K562 (cell line): Measurements from ENCODE around the gene F2. TPM values are rescaled to one million over a fixed set of nuclear protein-coding genes. Genes with fewer than 3 reads are reported as not detected.

Experiments
- CREB3L1 ChIP-seq: fragments of 450-650 bp; IDR thresholded peaks from 2 replicates; pipeline ENCODE4 v1.6.1; 2014; ENCODE audit warnings: low read depth, mild to moderate bottlenecking, moderate library complexity, borderline replicate concordance
- GATA2 ChIP-seq: sonication (generic); formaldehyde crosslinking; IDR thresholded peaks from 2 replicates; pipeline ENCODE4 v1.4.0; 2020; ENCODE audit warnings: mild to moderate bottlenecking, missing genetic modification reagents
- GTF2E2 ChIP-seq: fragments of 200-800 bp; sonication (Bioruptor generic); IDR thresholded peaks from 2 replicates; pipeline ENCODE4 v1.6.1; 2016; ENCODE audit warnings: missing genetic modification characterization, missing compliant biosample characterization
- HCFC1 ChIP-seq: IDR thresholded peaks from 2 replicates; pipeline ENCODE4 v1.6.1; 2012; ENCODE audit warnings: low read depth, low read length, improper control_type of control experiment
- HDAC2 ChIP-seq: fragments of 450-650 bp; IDR thresholded peaks from 2 replicates; pipeline ENCODE4 v1.6.1; 2016; ENCODE audit warnings: mild to moderate bottlenecking
- HEY1 ChIP-seq: fragments of 250-450 bp; sonication (Bioruptor Pico); IDR thresholded peaks from 2 replicates; pipeline ENCODE4 v1.5.0; 2020; ENCODE audit warnings: mild to moderate bottlenecking, moderate library complexity, borderline replicate concordance
- KAT7 ChIP-seq: sonication (generic); formaldehyde crosslinking; IDR thresholded peaks from 2 replicates; pipeline ENCODE4 v1.8.0; 2022; ENCODE audit warnings: missing genetic modification reagents, mild to moderate bottlenecking, borderline replicate concordance
- KLF13 ChIP-seq: fragments of 450-650 bp; IDR thresholded peaks from 2 replicates; pipeline ENCODE4 v1.6.1; 2016; ENCODE audit warnings: missing genetic modification characterization, low read depth, mild to moderate bottlenecking, missing compliant biosample characterization, moderate library complexity, borderline replicate concordance
- NFRKB ChIP-seq: fragments of 450-650 bp; IDR thresholded peaks from 2 replicates; pipeline ENCODE4 v1.6.1; 2016; ENCODE audit warnings: low read depth
- NONO ChIP-seq, 2 experiments: fragments of 200-400 bp in 1 of 2; fragments of 450-650 bp in 1 of 2; formaldehyde crosslinking in 1 of 2; IDR thresholded peaks; 2 replicates each; pipeline ENCODE4 v1.6.1; 2017; ENCODE audit warnings: low read depth in 2 of 2, mild to moderate bottlenecking in 2 of 2, moderate library complexity in 2 of 2, low read length in 1 of 2
- POLR2B ChIP-seq: fragments of 450-650 bp; IDR thresholded peaks from 2 replicates; pipeline ENCODE4 v1.6.1; 2018; ENCODE audit warnings: low read depth; ENCODE audit not compliant: partially characterized antibody
- PYGO2 ChIP-seq: fragments of 450-650 bp; IDR thresholded peaks from 2 replicates; pipeline ENCODE4 v1.6.1; 2016; ENCODE audit warnings: mild to moderate bottlenecking, missing genetic modification characterization, moderate library complexity, missing compliant biosample characterization
- TAF9B ChIP-seq: fragments of 450-650 bp; IDR thresholded peaks from 2 replicates; pipeline ENCODE4 v1.6.1; 2018; ENCODE audit warnings: mild to moderate bottlenecking; ENCODE audit not compliant: partially characterized antibody
- TCF3 ChIP-seq: sonication (generic); formaldehyde crosslinking; IDR thresholded peaks from 2 replicates; pipeline ENCODE4 v1.4.0; 2020; ENCODE audit warnings: mild to moderate bottlenecking, missing genetic modification reagents
- THAP7 ChIP-seq: fragments of 250-450 bp; sonication (Bioruptor Pico); IDR thresholded peaks from 2 replicates; pipeline ENCODE4 v1.5.0; 2021
- TRIM24 ChIP-seq, 2 experiments: fragments of 450-650 bp; IDR thresholded peaks; 2 replicates each; pipeline ENCODE4 v1.6.1; 2016
- ZBTB9 ChIP-seq: fragments of 450-650 bp; formaldehyde crosslinking; IDR thresholded peaks from 2 replicates; pipeline ENCODE4 v1.4.0; 2020; ENCODE audit warnings: mild to moderate bottlenecking, moderate library complexity
- ZC3H11A ChIP-seq: IDR thresholded peaks from 2 replicates; pipeline ENCODE4 v1.6.1; 2012; ENCODE audit warnings: low read depth, low read length, improper control_type of control experiment
- ZMIZ1 ChIP-seq, 2 experiments: fragments of 150-350 bp in 1 of 2; IDR thresholded peaks; 2 replicates each; pipeline ENCODE4 v1.6.1; 2012 to 2016; ENCODE audit warnings: low read depth in 2 of 2, low read length in 2 of 2, mild to moderate bottlenecking in 1 of 2, moderate library complexity in 1 of 2
- polyA plus RNA-seq, 8 experiments: library from polyadenylated mRNA; depleted of rRNA in 4 of 8; stranded (reverse) in 5 of 8; unstranded in 3 of 8; fragments of >200 nt; fragmentation: Nextera tagmentation in 2 of 8; fragmentation: Illumina TruSeq in 1 of 8; extraction: Ambion mirVana in 2 of 8; extraction: Trizol in 1 of 8; gene quantifications; 2 replicates each; pipeline versions ENCODE4 v1.2.1 to v1.2.3, GENCODE V29; 2011 to 2014; ENCODE audit warnings: inconsistent platforms in 1 of 8, missing spikeins in 1 of 8
- total RNA-seq, 7 experiments: library from RNA; depleted of rRNA in 6 of 7; stranded (reverse); fragments of >200 nt in 6 of 7; fragmentation: Illumina TruSeq in 2 of 7; extraction: Trizol in 2 of 7; gene quantifications; 2 replicates each; pipeline versions ENCODE4 v1.2.1 to v1.2.3, GENCODE V29; 2011 to 2021; ENCODE audit warnings: low replicate concordance in 1 of 7

Gene F2
- total and polyA plus RNA-seq, 9 of the 15 experiments (the other 6 are each of a cell fraction or from before 2014, with no cell fraction given) = 0.16 TPM; not detected in 8

GRCh38 chr11:46700241-46701077, 18.6 kb upstream of the F2 start, which contains the start of the genes ARHGAP1 and ZNF408 (continued):
- TF ChIP-seq NFRKB (peak; percentile 95), ZMIZ1 (IDR thresholded peaks at IDR 0.05; ENCODE audit: low read depth in 2 of 2, low read length in 2 of 2) (peak in 1 of 2 experiments; percentile 28; a peak in 2 of 4 replicates), POLR2B (peak; percentile 89), TAF9B (peak; percentile 95), GATA2 (CRISPR knock-in tag) (no peak), HDAC2 (peak; percentile 92), CREB3L1 (peak; percentile 84), KAT7 (CRISPR knock-in tag) (peak; percentile 88; the same call in 1 of the 2 replicates), KLF13 (peak; percentile 96), TCF3 (CRISPR knock-in tag) (peak; percentile 27; the same call in 1 of the 2 replicates), HCFC1 (peak; percentile 83), NONO (IDR thresholded peaks at IDR 0.05; ENCODE audit: low read depth in 2 of 2, low read length in 1 of 2) (0 out of 4 replicates have a peak, but pooled peaks of 1 of the 2 experiments have one; percentile 47), ZBTB9 (peak; percentile 60; the same call in 1 of the 2 replicates), HEY1 (CRISPR knock-in tag) (0 out of 2 replicates have a peak, but pooled peaks have one; percentile 65), PYGO2 (tag) (peak; percentile 22; the same call in 1 of the 2 replicates), GTF2E2 (tag) (peak; percentile 65; the same call in 1 of the 2 replicates), ZC3H11A (no peak), THAP7 (peak; percentile 98), TRIM24 (IDR thresholded peaks at IDR 0.05) (peak in 1 of 2 experiments; percentile 100; a peak in 2 of 4 replicates)
